Iris pigment epithelial cell (primary cell): ENCODE results near the gene SYT13.

Experiments used
- DNase-seq: peaks from one replicate; pipeline ENCODE4 v3.0.0-alpha.2; 2011; ENCODE audit warnings: low read depth

SYT13 gene

DNA sequence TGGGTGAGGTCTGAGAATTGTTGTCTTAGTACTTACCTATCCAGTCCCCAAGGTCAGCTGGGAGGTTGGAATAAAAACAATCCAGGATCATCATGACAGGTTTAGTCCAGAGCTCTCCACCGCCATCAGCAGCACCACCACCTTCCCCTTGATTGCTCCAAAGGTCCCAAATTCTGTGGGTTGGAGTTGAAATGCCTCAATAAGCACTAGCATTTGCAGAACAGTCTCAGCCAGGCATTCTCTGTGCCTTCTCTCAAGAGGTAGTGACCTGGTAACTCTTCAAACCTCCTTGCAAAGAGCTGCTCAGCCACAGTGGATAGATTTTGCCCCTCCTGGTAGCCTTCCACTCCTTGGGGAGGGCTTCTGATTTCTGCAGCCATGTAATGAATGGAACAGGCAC lies 70.1 kb downstream of the SYT13 start:
- no peak for DNase-seq

DNA sequence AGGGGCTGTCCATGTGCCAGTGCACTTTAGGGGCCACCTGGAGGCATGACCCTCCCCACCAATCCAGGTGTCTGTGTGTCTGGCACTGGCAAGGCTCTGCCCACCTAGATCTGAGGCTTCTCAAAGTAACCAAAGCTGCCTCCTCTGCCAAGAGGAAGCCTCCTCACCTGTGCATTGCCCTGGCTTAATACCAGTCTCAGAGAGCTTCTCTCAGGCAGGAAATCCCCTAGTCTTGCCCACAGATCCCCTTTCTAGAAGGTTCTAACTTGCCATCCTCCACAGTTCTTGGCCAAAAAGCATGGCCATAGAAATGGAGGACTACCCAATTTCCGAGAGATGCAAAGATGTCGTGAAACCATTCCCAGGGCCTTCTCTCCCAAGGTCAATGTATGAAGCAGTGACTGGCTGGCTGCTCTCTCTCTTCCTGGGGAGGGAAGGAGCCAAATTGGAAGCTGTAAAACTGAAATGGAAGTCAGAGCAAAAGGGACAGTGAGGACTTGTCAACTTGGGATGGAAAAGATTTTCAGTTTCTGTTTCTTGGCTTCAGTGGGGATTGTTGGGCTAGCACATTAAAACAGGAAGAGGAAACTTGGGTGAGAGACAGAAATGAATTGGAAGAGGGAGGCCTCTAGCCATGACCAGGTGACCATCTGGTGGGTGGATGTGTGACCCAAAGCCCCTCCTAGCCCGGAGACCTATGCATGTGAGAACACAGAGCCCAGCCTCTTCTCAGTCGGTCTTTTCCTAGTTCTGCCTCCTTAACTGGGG lies 70.9 kb downstream of the SYT13 start:
- no peak for DNase-seq

DNA sequence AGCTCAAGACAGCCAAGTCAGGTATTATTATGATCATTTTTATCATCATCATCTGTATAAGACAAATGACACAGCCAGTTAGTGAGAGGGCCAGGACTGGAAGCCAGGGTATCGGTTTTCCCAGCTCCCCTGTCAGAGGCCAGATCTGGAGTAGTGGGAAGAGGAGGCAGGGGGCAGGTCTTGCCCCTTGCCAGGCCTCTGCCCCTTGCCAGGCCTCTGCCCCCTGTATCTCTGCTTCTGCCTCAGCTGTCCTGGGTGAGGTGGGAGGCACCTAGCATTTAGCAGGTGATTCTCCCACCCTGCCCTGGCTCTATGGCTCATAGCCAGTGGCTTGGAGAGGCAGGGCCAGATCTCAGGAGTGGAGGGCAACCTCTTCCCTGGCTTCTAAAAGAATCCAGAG lies 72.4 kb downstream of the SYT13 start:
- no peak for DNase-seq

DNA sequence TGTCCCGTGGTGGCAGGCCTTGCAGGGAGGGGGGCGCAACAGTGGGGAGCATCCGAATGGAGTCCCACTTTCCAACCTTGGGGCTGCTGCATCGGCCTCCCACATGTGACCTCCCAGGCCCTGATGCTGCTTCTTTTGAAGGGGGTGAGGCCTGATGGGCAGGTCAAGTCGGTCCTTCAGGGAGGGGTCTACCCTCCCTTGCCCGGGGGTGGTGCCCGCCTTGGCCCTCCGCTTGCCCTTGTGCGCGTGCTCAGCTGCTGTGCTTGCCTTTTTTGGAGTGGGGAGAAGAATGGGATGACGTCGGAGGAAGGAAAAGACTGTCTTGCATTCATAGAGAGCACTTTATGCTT lies 72.8 kb downstream of the SYT13 start:
- no peak for DNase-seq

DNA sequence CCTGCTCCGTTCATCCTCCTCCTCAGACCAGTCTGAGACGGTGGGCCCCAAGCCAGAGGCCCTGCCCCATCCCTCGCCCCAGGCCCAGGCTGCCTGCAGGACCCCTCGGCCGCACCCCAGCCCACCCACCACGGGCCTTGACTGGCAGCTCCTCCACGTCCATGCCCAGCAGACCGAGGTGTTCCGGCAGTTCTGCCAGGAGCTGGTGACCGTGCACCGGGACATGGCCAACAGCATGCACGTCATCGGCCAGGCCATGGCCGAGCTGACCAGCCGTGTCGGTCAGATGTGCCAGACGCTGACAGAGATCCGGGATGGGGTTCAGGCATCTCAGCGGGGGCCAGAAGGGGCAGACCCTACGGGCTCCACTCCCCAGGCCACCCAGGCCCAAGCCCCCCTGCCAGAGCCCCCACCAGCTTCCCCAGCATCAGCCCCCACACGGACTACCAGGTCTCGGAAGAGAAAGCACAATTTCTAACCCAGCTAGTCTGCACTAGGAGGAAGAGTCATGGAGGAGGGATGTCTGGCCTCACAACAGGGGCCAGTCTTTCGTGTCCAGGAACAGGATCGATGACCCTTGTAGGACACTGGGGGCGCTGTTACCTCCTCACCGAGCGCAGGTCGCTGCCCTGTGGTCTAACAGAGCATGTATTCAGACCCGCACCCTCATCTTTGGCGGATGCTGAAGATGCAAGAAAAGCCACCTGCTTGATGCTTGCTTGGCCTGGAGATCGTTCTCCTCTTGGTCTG lies 73.4 kb downstream of the SYT13 start:
- DNase-seq, result no peak

DNA sequence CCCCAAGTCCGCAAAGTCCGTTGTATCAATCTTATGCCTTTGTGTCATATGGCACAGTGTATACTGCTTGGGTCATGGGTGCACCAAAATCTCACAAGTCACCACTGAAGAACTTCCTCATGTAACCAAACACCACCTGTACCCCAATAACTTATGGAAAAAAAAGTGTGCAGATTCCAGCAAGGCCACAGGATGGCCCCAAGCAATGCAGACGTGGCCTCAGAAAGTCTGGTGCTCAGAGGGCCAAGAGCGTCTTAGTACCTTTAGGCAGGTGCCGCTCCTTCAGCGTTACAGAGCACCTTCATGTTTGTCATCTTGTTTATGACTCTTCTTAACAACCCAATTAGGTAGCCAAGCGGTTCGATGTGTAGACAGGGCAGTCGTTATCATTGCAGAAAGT lies 74.4 kb downstream of the SYT13 start:
- no peak for DNase-seq

DNA sequence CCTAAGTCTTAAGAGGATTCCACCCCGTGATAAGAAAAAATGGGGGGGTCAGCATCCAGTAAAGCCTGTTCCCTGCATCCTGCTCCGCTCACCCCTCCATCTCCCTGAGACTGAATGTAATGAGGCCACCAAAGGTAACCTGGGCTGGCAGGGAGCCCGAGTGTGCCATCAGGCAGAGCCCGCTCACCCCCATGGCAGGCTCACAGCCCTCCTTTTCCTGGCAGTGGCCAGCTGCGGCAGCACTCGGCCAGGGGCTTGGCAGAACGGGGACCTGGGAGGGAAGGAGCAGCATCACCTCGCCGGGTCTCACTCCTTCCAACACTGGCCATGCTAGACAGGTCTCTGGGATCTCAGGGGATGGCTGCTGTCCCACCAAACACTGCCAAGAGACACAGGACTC lies 75.3 kb downstream of the SYT13 start:
- DNase-seq, result no peak

- DNase-seq, result peak; percentile 78
Measured at GRCh38 chr11:45209891-45210699, 76.0 kb downstream of the SYT13 start.

DNA sequence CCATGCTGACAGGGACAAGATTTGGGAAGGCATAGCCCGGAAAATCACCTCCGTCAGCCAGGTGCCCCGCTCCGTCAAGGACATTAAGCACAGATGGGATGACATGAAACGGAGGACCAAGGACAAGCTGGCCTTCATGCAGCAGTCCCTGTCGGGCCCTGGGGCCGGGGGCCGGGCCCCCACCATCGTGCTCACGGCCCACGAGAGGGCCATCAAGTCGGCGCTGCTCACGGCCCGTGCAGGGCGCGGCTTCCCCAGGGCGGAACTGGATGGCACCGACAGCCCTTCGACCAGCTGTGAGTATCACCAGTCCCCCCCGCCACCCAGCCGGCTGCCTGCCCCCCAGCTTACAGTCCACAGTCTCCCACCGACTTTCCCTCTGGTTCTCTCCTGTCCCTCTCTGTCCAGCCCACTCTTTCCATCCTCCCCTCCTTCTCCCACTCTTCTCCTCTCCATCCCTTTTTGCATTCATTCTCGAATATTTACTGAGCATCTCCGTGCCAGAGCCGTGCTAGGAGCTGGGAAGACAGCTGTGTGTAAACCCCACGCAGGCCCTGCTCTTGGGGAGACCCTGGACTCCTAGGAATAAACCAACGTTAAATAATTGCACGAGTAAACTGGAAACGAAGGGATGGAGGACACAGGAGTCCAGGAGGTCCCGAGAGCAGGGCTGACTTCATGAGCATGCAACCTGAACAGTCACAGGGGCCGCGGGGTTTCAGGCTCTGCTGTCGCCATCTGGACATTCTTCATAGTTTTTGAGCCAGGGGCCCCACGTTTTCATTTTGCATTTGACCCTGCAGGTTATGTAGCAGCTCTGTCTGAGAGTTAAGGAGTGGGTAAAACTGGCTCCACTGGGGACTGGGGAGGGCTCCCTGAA lies 76.9 kb downstream of the SYT13 start:
- DNase-seq, result no peak

DNA sequence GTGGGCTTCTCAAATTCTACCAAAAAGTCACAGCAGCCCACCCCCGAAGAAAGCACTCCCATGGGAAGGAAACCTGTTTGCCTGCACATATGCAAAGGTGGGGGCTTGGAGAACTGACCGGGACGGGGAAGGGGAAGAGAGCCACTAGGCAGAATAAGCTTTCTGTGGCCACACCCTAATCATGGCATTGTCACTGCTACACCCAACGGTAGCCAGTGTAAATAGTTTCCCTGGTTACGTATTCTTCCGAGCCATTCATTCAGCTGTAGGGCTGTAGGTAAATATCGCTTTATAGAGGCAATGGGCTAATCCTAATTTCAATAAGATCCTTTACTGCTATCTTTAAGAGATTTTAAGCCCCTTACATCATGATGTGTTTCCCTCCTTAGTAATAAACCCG lies 78.0 kb downstream of the SYT13 start:
- DNase-seq, result no peak

- no peak for DNase-seq
Measured at GRCh38 chr11:45205978-45206377, 80.2 kb downstream of the SYT13 start.

- no peak for DNase-seq
Measured at GRCh38 chr11:45204761-45205160, 81.4 kb downstream of the SYT13 start.

GRCh38 chr11:45193695-45194094 lies 92.4 kb downstream of the SYT13 start:
- DNase-seq, result no peak
